22Rv1 (cell line): ENCODE measurements around the gene RIN2.
"Not testable (repeated sequence)": the region's sequence is repeated elsewhere in the genome, so short reads cannot be mapped to it uniquely, and the experiment has no call there.

Experiments
- ZFX ChIP-seq: fragments of 450-650 bp; IDR thresholded peaks from 2 replicates; pipeline ENCODE4 v1.6.1; 2017; ENCODE audit warnings: antibody characterized with exemption, borderline replicate concordance
- TF ChIP-seq, protein P1 (sequence below): fragments of 450-650 bp; IDR thresholded peaks from 2 replicates; pipeline ENCODE4 v1.5.1; 2017; ENCODE audit warnings: mild to moderate bottlenecking

DNA sequence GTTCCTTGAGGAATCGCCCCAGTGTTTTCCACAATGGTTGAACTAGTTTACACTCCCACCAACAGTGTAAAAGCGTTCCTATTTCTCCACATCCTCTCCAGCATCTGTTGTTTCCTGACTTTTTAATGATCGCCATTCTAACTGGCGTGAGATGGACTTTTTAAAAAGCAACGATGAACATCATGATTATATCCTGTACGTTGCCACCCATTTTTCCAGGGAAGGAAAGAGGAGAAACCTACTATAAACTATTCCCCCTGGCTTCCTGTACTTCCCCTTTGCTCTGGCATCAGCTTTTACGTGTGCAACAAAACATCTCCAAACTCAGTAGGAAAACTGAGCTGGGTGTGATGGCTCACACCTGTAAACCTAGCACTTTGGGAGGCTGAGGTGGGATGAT, 48.2 kb downstream of the RIN2 start:
- TF ChIP-seq, protein P1, sequence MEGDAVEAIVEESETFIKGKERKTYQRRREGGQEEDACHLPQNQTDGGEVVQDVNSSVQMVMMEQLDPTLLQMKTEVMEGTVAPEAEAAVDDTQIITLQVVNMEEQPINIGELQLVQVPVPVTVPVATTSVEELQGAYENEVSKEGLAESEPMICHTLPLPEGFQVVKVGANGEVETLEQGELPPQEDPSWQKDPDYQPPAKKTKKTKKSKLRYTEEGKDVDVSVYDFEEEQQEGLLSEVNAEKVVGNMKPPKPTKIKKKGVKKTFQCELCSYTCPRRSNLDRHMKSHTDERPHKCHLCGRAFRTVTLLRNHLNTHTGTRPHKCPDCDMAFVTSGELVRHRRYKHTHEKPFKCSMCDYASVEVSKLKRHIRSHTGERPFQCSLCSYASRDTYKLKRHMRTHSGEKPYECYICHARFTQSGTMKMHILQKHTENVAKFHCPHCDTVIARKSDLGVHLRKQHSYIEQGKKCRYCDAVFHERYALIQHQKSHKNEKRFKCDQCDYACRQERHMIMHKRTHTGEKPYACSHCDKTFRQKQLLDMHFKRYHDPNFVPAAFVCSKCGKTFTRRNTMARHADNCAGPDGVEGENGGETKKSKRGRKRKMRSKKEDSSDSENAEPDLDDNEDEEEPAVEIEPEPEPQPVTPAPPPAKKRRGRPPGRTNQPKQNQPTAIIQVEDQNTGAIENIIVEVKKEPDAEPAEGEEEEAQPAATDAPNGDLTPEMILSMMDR, result not testable (repeated sequence)
- not testable (repeated sequence) for TF ChIP-seq ZFX
